Measurements from ENCODE around the gene PTPN23.

- no peak for TF ChIP-seq IRF2 (CRISPR knock-in tag; IDR thresholded peaks at IDR 0.05; ENCODE audit: borderline replicate concordance, low read depth)
- no peak for TF ChIP-seq ESRRA (CRISPR knock-in tag; IDR thresholded peaks at IDR 0.05; ENCODE audit: borderline replicate concordance)
- no peak for TF ChIP-seq CTCF (IDR thresholded peaks at IDR 0.05)
- no peak for TF ChIP-seq AFF4 (CRISPR knock-in tag; IDR thresholded peaks at IDR 0.05; ENCODE audit: borderline replicate concordance)
- no peak for TF ChIP-seq HMGXB4 (CRISPR knock-in tag; IDR thresholded peaks at IDR 0.05)
- no peak for TF ChIP-seq MYBL2 (CRISPR knock-in tag; IDR thresholded peaks at IDR 0.05)
- no peak for TF ChIP-seq FOXK1 (CRISPR knock-in tag; IDR thresholded peaks at IDR 0.05)
- TF ChIP-seq FOXP4 (CRISPR knock-in tag; IDR thresholded peaks at IDR 0.05) = no peak
- TF ChIP-seq GABPB1 (CRISPR knock-in tag; IDR thresholded peaks at IDR 0.05) = no peak
- TF ChIP-seq USF2 (CRISPR knock-in tag; IDR thresholded peaks at IDR 0.05) = no peak
These were observed 13.2 kb upstream of the PTPN23 start for GRCh38 chr3:47367631-47368030.

Measured in WTC11 (cell line).